Heart left ventricle (tissue), 16 donors: ENCODE results near the gene NSMF. TPM values are rescaled to one million over a fixed set of nuclear protein-coding genes. Genes with fewer than 3 reads are reported as not detected.

Experiments used
- ATAC-seq, 4 donors: fragments of 200-7000 bp; cut with Tn5 transposase; one replicate each; pipeline ENCODE4 v1.9.1; 2020 to 2022; ENCODE audit warnings: moderate library complexity in 4 of 4, mild to moderate bottlenecking in 3 of 4, moderate number of reproducible peaks in 1 of 4
- DNase-seq, 5 donors: peaks; one replicate each; pipeline ENCODE4 v3.0.0-alpha.2; 2020
- H3K27ac ChIP-seq, 12 donors: fragments of 200-600 bp; sonication (generic) in 4 of 12; one replicate each; pipeline versions ENCODE4 v1.5.0 to v1.8.0; 2016 to 2022; ENCODE audit warnings: mild to moderate bottlenecking in 2 of 12
- H3K27me3 ChIP-seq, 9 donors: fragments of 200-600 bp; sonication (generic) in 2 of 9; one replicate each; pipeline versions ENCODE4 v1.5.1 to v1.8.0; 2016 to 2022; ENCODE audit warnings: mild to moderate bottlenecking in 3 of 9
- H3K36me3 ChIP-seq, 9 donors: fragments of 200-600 bp; sonication (generic) in 2 of 9; one replicate each; pipeline versions ENCODE4 v1.5.0 to v1.8.0; 2018 to 2022; ENCODE audit warnings: mild to moderate bottlenecking in 2 of 9
- H3K4me1 ChIP-seq, 12 donors: fragments of 200-600 bp; sonication (generic) in 4 of 12; one replicate each; pipeline versions ENCODE4 v1.5.0 to v1.8.0; 2016 to 2022; ENCODE audit warnings: mild to moderate bottlenecking in 3 of 12
- H3K4me3 ChIP-seq, 12 donors: fragments of 200-600 bp; sonication (generic) in 4 of 12; one replicate each; pipeline versions ENCODE4 v1.5.0 to v1.8.0; 2017 to 2022; ENCODE audit warnings: mild to moderate bottlenecking in 9 of 12, moderate library complexity in 4 of 12
- H3K9me3 ChIP-seq, 12 donors: fragments of 200-600 bp; sonication (generic) in 4 of 12; one replicate each; pipeline versions ENCODE4 v1.5.0 to v1.8.0; 2016 to 2022; ENCODE audit warnings: mild to moderate bottlenecking in 1 of 12
- CTCF ChIP-seq, 12 donors: fragments of 200-600 bp; sonication (generic) in 4 of 12; IDR thresholded peaks; one replicate each; pipeline versions ENCODE4 v1.5.0 to v1.8.0; 2018 to 2022; ENCODE audit warnings: antibody characterized with exemption in 12 of 12, mild to moderate bottlenecking in 5 of 12
- POLR2A ChIP-seq, 2 donors: fragments of 450-650 bp; IDR thresholded peaks; one replicate each; pipeline ENCODE4 v1.6.1; 2017; ENCODE audit warnings: antibody characterized with exemption in 2 of 2, mild to moderate bottlenecking in 2 of 2, moderate library complexity in 2 of 2
- WGBS, 4 donors: extraction: QIAGEN DNeasy Blood & Tissue Kit in 2 of 4; methylation state at CpG; one replicate each; pipeline versions ENCODE4 v1.1.5 to v1.1.7; 2013 to 2018; 5-methylcytosine and 5-hydroxymethylcytosine counted together
- intact Hi-C, 10 donors: fragments of 100-400 bp; cut with DNase I; formaldehyde crosslinking; loops; one replicate each; pipeline versions ENCODE4 v1.11.1 to v1.14.2; 2022
- polyA plus RNA-seq, 2 donors: library from polyadenylated mRNA; stranded (reverse); fragments of 200-250 nt; gene quantifications; one replicate each; pipeline ENCODE4 v1.2.3, GENCODE V29; 2013
- total RNA-seq, 9 donors: library from RNA; depleted of rRNA in 2 of 9; stranded (reverse); fragments of >200 nt in 2 of 9; fragmentation: NEBNext Ultra II Directional in 3 of 9; extraction: Animal tissue kit (Norgen Biotek cat#: 25700) in 3 of 9; gene quantifications; one replicate each; pipeline versions ENCODE4 v1.1.0 to v1.2.4, GENCODE V29; 2016 to 2023
- donor health status: ischemic (EF 13 %, LVEDD 7.1; RV severe dilation, severe dysfunction).
- donor health status: healthy with polysubstance abuse.
- donor health status: DM: no; HTN: yes; CAD: no.
- donor health status: DM: no; HTN: no; CAD: no.
- donor health status: ischemic (EF 25% LVEDD 6.9; RV normal size, moderate dysfunction).
- donor health status: ischemic (EF 25% LVEDD 5.7; RV mildly dilated, moderate dysfunction).
- donor health status: healthy.
- donor health status: DM: yes; HTN: yes; CAD: no.
- donor health status: ischemic (EF 35%, LVEDD 5.7; RV mildly dilated, moderate dysfunction).
- donor health status: nonischemic (EF 11% LVEDD 7.7; RV severe dilation, severe dysfunction).
- donor health status: DM: yes; HTN: yes; CAD: no.
- donor health status: PGD.
- donor health status: ischemic (EF 29% LVEDD 5.4; RV normal size, mild dysfunction).
- donor health status: nonischemic (EF 23%, LVEDD 6.1; RV moderate dilation, normal function).

Gene NSMF
- total and polyA plus RNA-seq, 11 donors: 7.5 to 22.1 (median 13.4) TPM

GRCh38 chr9:137494104-137494544 lies 35.0 kb upstream of the NSMF start:
- H3K27ac ChIP-seq: no peak overlapping the region

GRCh38 chr9:137493364-137494103 lies 34.4 kb upstream of the NSMF start:
- ATAC-seq: no peak

More at GRCh38 chr9:137494104-137494544, 35.0 kb upstream of the NSMF start:
- peak in 2 of 5 donors; percentile 54 to 59 for DNase-seq
- peak in 3 of 4 donors; percentile 62 to 80 (median 71) for ATAC-seq
- Histone ChIP-seq H3K27me3 (no peaks in the 10 kb centered on the region), H3K4me3 (no peak overlapping the region), H3K36me3 (peaks cover 0 to 10% (median 0%) of the 10 kb centered on the region in 9 donors), H3K9me3 (no peaks in the 10 kb centered on the region), H3K4me1 (peaks cover 0 to 10% (median 0%) of the 10 kb centered on the region in 12 donors)
- TF ChIP-seq CTCF (IDR thresholded peaks at IDR 0.05): no peak
- TF ChIP-seq POLR2A (IDR thresholded peaks at IDR 0.05): no peak
- WGBS, 4 donors: 58 to 63% (median 61%) methylated on average over 10 to 13 of the region's 13 CpGs
- intact Hi-C loops: no loop called here

GRCh38 chr9:137492464-137493363 lies 33.6 kb upstream of the NSMF start:
- TF ChIP-seq CTCF (IDR thresholded peaks at IDR 0.05): no peak
- TF ChIP-seq POLR2A (IDR thresholded peaks at IDR 0.05): no peak
- WGBS, 4 donors: 86 to 95% (median 90%) methylated on average over 10 to 20 of the region's 20 CpGs
- H3K9me3 ChIP-seq: no peaks in the 10 kb centered on the region
- ATAC-seq: peak in 2 of 4 donors; percentile 40 to 48
- intact Hi-C loops: no loop called here
- H3K4me1 ChIP-seq: peaks cover 0 to 10% (median 0%) of the 10 kb centered on the region in 12 donors
- DNase-seq: peak in 1 of 5 donors; percentile 52
- H3K4me3 ChIP-seq: no peak overlapping the region
- H3K36me3 ChIP-seq: peaks cover 0 to 7% (median 0%) of the 10 kb centered on the region in 9 donors
- no peaks in the 10 kb centered on the region for H3K27me3 ChIP-seq
- no peak overlapping the region for H3K27ac ChIP-seq

More at GRCh38 chr9:137493364-137494103, 34.4 kb upstream of the NSMF start:
- 91 to 96% (median 93%) methylated on average over 6 to 16 of the region's 16 CpGs for WGBS, 4 donors
- no peaks in the 10 kb centered on the region for H3K27me3 ChIP-seq
- TF ChIP-seq CTCF (IDR thresholded peaks at IDR 0.05) (no peak), POLR2A (IDR thresholded peaks at IDR 0.05) (no peak)
- peaks cover 0 to 9% (median 0%) of the 10 kb centered on the region in 9 donors for H3K36me3 ChIP-seq
- H3K9me3 ChIP-seq: no peaks in the 10 kb centered on the region
- no peak overlapping the region for H3K4me3 ChIP-seq
- peak in 1 of 5 donors; percentile 55 for DNase-seq
- H3K4me1 ChIP-seq: peaks cover 0 to 10% (median 0%) of the 10 kb centered on the region in 12 donors
- no peak overlapping the region for H3K27ac ChIP-seq
- intact Hi-C loops: no loop called here
